Heart left ventricle (tissue), 16 donors: ENCODE results near the gene LCT. TPM values are rescaled to one million over a fixed set of nuclear protein-coding genes. Genes with fewer than 3 reads are reported as not detected.

ENCODE experiments used
- ATAC-seq, 4 donors: fragments of 200-7000 bp; cut with Tn5 transposase; one replicate each; pipeline ENCODE4 v1.9.1; 2020 to 2022; ENCODE audit warnings: moderate library complexity in 4 of 4, mild to moderate bottlenecking in 3 of 4, moderate number of reproducible peaks in 1 of 4
- DNase-seq, 5 donors: peaks; one replicate each; pipeline ENCODE4 v3.0.0-alpha.2; 2020
- H3K27ac ChIP-seq, 12 donors: fragments of 200-600 bp; sonication (generic) in 4 of 12; one replicate each; pipeline versions ENCODE4 v1.5.0 to v1.8.0; 2016 to 2022; ENCODE audit warnings: mild to moderate bottlenecking in 2 of 12
- H3K27me3 ChIP-seq, 9 donors: fragments of 200-600 bp; sonication (generic) in 2 of 9; one replicate each; pipeline versions ENCODE4 v1.5.1 to v1.8.0; 2016 to 2022; ENCODE audit warnings: mild to moderate bottlenecking in 3 of 9
- H3K36me3 ChIP-seq, 9 donors: fragments of 200-600 bp; sonication (generic) in 2 of 9; one replicate each; pipeline versions ENCODE4 v1.5.0 to v1.8.0; 2018 to 2022; ENCODE audit warnings: mild to moderate bottlenecking in 2 of 9
- H3K4me1 ChIP-seq, 12 donors: fragments of 200-600 bp; sonication (generic) in 4 of 12; one replicate each; pipeline versions ENCODE4 v1.5.0 to v1.8.0; 2016 to 2022; ENCODE audit warnings: mild to moderate bottlenecking in 3 of 12
- H3K4me3 ChIP-seq, 12 donors: fragments of 200-600 bp; sonication (generic) in 4 of 12; one replicate each; pipeline versions ENCODE4 v1.5.0 to v1.8.0; 2017 to 2022; ENCODE audit warnings: mild to moderate bottlenecking in 9 of 12, moderate library complexity in 4 of 12
- H3K9me3 ChIP-seq, 12 donors: fragments of 200-600 bp; sonication (generic) in 4 of 12; one replicate each; pipeline versions ENCODE4 v1.5.0 to v1.8.0; 2016 to 2022; ENCODE audit warnings: mild to moderate bottlenecking in 1 of 12
- POLR2A ChIP-seq, 2 donors: fragments of 450-650 bp; IDR thresholded peaks; one replicate each; pipeline ENCODE4 v1.6.1; 2017; ENCODE audit warnings: antibody characterized with exemption in 2 of 2, mild to moderate bottlenecking in 2 of 2, moderate library complexity in 2 of 2
- WGBS, 4 donors: extraction: QIAGEN DNeasy Blood & Tissue Kit in 2 of 4; methylation state at CpG; one replicate each; pipeline versions ENCODE4 v1.1.5 to v1.1.7; 2013 to 2018; 5-methylcytosine and 5-hydroxymethylcytosine counted together
- intact Hi-C, 10 donors: fragments of 100-400 bp; cut with DNase I; formaldehyde crosslinking; loops; one replicate each; pipeline versions ENCODE4 v1.11.1 to v1.14.2; 2022
- polyA plus RNA-seq, 2 donors: library from polyadenylated mRNA; stranded (reverse); fragments of 200-250 nt; gene quantifications; one replicate each; pipeline ENCODE4 v1.2.3, GENCODE V29; 2013
- total RNA-seq, 9 donors: library from RNA; depleted of rRNA in 2 of 9; stranded (reverse); fragments of >200 nt in 2 of 9; fragmentation: NEBNext Ultra II Directional in 3 of 9; extraction: Animal tissue kit (Norgen Biotek cat#: 25700) in 3 of 9; gene quantifications; one replicate each; pipeline versions ENCODE4 v1.1.0 to v1.2.4, GENCODE V29; 2016 to 2023
- TF ChIP-seq, protein P1 (sequence below), 12 donors: fragments of 200-600 bp; sonication (generic) in 4 of 12; IDR thresholded peaks; one replicate each; pipeline versions ENCODE4 v1.5.0 to v1.8.0; 2018 to 2022; ENCODE audit warnings: antibody characterized with exemption in 12 of 12, mild to moderate bottlenecking in 5 of 12
- donor health status: ischemic (EF 13 %, LVEDD 7.1; RV severe dilation, severe dysfunction).
- donor health status: healthy with polysubstance abuse.
- donor health status: DM: no; HTN: yes; CAD: no.
- donor health status: DM: no; HTN: no; CAD: no.
- donor health status: ischemic (EF 25% LVEDD 6.9; RV normal size, moderate dysfunction).
- donor health status: ischemic (EF 25% LVEDD 5.7; RV mildly dilated, moderate dysfunction).
- donor health status: healthy.
- donor health status: DM: yes; HTN: yes; CAD: no.
- donor health status: ischemic (EF 35%, LVEDD 5.7; RV mildly dilated, moderate dysfunction).
- donor health status: nonischemic (EF 11% LVEDD 7.7; RV severe dilation, severe dysfunction).
- donor health status: DM: yes; HTN: yes; CAD: no.
- donor health status: PGD.
- donor health status: ischemic (EF 29% LVEDD 5.4; RV normal size, mild dysfunction).
- donor health status: nonischemic (EF 23%, LVEDD 6.1; RV moderate dilation, normal function).

Gene LCT
- total and polyA plus RNA-seq, 11 donors, result 0.06 TPM; not detected in 10

DNA sequence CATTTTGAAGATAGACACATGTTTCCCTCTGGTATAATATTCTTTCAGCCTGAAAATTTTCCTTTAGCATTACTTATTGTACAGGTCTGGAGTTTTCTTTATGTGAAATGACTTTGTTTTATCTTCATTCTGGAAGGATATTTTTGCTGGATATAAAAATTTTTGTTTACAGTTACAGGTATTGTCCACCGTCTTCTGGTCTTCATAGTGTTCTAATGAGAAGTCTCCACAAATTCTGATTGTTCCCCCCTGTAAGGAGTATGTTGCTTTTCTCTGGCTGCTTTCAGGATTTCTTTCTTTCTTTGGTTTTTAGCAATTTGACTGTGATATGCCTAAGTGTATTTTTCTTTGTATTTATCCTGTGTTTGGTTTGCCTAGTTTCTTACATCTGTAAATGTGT, 80.3 kb downstream of the LCT start:
- TF ChIP-seq POLR2A (IDR thresholded peaks at IDR 0.05), result no peak
- TF ChIP-seq, protein P1, sequence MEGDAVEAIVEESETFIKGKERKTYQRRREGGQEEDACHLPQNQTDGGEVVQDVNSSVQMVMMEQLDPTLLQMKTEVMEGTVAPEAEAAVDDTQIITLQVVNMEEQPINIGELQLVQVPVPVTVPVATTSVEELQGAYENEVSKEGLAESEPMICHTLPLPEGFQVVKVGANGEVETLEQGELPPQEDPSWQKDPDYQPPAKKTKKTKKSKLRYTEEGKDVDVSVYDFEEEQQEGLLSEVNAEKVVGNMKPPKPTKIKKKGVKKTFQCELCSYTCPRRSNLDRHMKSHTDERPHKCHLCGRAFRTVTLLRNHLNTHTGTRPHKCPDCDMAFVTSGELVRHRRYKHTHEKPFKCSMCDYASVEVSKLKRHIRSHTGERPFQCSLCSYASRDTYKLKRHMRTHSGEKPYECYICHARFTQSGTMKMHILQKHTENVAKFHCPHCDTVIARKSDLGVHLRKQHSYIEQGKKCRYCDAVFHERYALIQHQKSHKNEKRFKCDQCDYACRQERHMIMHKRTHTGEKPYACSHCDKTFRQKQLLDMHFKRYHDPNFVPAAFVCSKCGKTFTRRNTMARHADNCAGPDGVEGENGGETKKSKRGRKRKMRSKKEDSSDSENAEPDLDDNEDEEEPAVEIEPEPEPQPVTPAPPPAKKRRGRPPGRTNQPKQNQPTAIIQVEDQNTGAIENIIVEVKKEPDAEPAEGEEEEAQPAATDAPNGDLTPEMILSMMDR (IDR thresholded peaks at IDR 0.05), result no peak
- Histone ChIP-seq H3K36me3 (peaks cover 3 to 100% (median 96%) of the 10 kb centered on the region in 9 donors), H3K27ac (no peak overlapping the region), H3K27me3 (no peaks in the 10 kb centered on the region), H3K9me3 (peaks cover 0 to 22% (median 13%) of the 10 kb centered on the region in 12 donors), H3K4me3 (no peak overlapping the region), H3K4me1 (no peaks in the 10 kb centered on the region)
- no peak for DNase-seq
- intact Hi-C loops, result no loop called here
- 94 to 100% (median 99%) methylated on average over 1 of the region's 1 CpG for WGBS, 4 donors
- ATAC-seq, result no peak

DNA sequence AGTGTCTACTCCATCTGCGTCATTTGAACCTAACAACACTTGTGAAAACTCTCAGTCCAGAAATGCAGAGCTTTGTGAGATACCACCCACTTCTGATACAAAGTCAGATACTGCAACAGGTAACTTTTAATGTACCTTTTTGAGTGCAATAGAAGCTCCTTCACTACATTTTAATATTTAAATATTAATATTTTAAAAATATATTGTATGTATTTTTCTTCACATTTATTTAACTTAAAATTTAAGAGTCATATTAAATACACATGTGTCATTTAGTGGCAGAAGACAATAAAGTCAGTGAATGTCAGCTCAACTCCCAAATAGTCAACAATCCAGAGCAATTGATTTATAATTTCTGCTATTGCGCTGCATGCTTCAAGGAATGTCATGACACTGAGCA, 81.4 kb downstream of the LCT start:
- no peak for TF ChIP-seq POLR2A (IDR thresholded peaks at IDR 0.05)
- TF ChIP-seq, protein P1 (IDR thresholded peaks at IDR 0.05), result no peak
- WGBS, 4 donors, result 97 to 100% (median 97%) methylated on average over 2 of the region's 2 CpGs

GRCh38 chr2:135745545-135745944, 91.4 kb downstream of the LCT start:
- H3K36me3 ChIP-seq, result peaks cover 0 to 50% (median 32%) of the 10 kb centered on the region in 9 donors
- 77 to 89% (median 86%) methylated on average over 4 of the region's 4 CpGs for WGBS, 4 donors
- intact Hi-C loops, result loop anchor here in 1 of 10 donors (10.0 kb wide), 1 partner anchor 211 kb away; the partner anchor contains the start of genes R3HDM1 and ZRANB3
- ATAC-seq, result no peak
- no peak overlapping the region for H3K27ac ChIP-seq
- H3K9me3 ChIP-seq, result no peaks in the 10 kb centered on the region
- no peak for DNase-seq
- no peak overlapping the region for H3K4me3 ChIP-seq
- TF ChIP-seq, protein P1 (IDR thresholded peaks at IDR 0.05), result no peak
- TF ChIP-seq POLR2A (IDR thresholded peaks at IDR 0.05), result no peak
- peaks cover 0 to 35% (median 26%) of the 10 kb centered on the region in 12 donors for H3K4me1 ChIP-seq
- no peaks in the 10 kb centered on the region for H3K27me3 ChIP-seq

More for the DNA sequence above, 81.4 kb downstream of the LCT start:
- ATAC-seq (no peak), DNase-seq (no peak)
- H3K4me3 ChIP-seq, result no peak overlapping the region
- intact Hi-C loops, result no loop called here
- H3K9me3 ChIP-seq, result peaks cover 0 to 22% (median 13%) of the 10 kb centered on the region in 12 donors
- no peaks in the 10 kb centered on the region for H3K4me1 ChIP-seq
- no peaks in the 10 kb centered on the region for H3K27me3 ChIP-seq
- H3K36me3 ChIP-seq, result peaks cover 3 to 97% (median 94%) of the 10 kb centered on the region in 9 donors
- H3K27ac ChIP-seq, result no peak overlapping the region

DNA sequence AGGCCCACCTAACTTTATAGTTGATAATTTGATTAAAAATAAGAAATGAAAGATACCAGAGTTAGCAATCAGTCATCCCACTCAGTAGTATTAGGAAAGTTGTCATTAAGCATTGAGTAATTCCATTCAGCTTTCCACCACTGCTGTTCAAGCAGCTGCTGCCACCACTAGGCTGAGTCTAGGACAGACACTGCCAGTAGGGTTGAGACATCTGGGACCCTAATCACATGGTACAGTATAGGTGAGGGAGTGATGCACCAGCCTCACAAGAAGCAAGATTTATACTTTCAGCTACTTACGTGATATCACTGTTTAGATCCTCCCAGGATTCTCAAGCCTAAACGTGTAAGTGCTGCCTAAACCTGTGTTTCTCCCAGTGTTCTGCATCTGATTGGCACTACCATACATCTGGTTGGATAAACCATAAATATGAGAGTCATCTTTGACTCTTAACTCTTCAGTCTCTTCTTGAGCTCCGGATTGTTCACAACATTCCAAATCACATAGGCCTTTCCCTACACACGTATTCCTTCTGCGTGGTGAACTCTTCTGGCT, 92.1 kb downstream of the LCT start:
- TF ChIP-seq POLR2A (IDR thresholded peaks at IDR 0.05), result no peak
- TF ChIP-seq, protein P1 (IDR thresholded peaks at IDR 0.05), result peak in 1 of 12 donors; percentile 28
- H3K27ac ChIP-seq, result peak overlapping the region in 1 of 12 donors; percentile 100
- H3K4me1 ChIP-seq, result peaks cover 0 to 35% (median 26%) of the 10 kb centered on the region in 12 donors
- no peaks in the 10 kb centered on the region for H3K27me3 ChIP-seq
- H3K4me3 ChIP-seq, result no peak overlapping the region
- DNase-seq, result no peak
- WGBS, 4 donors, result 67 to 80% (median 75%) methylated on average over 5 of the region's 5 CpGs
- peaks cover 0 to 43% (median 25%) of the 10 kb centered on the region in 9 donors for H3K36me3 ChIP-seq
- intact Hi-C loops, result loop anchor here in 3 of 10 donors (5.0 to 10.0 kb wide), 3 partner anchors 210 to 693 kb away; partner anchors contain the start of genes R3HDM1 (in 2 of the 3), ZRANB3 (in 2 of the 3) and RAB3GAP1 (in 1 of the 3)
- no peak for ATAC-seq
- no peaks in the 10 kb centered on the region for H3K9me3 ChIP-seq
